ENCODE measurements around the gene APEH.

Gene APEH

GRCh38 chr3:49654955-49655556 lies 19.1 kb upstream of the APEH start:
- no peak for TF ChIP-seq CTCF (IDR thresholded peaks at IDR 0.05; ENCODE audit: low read depth, low read length)
- no peak overlapping the region for H3K4me3 ChIP-seq (ENCODE audit: low read depth, low read length)

- no peak for TF ChIP-seq CTCF (IDR thresholded peaks at IDR 0.05; ENCODE audit: low read depth, low read length)
- no peak overlapping the region for H3K4me3 ChIP-seq (ENCODE audit: low read depth, low read length)
These were observed 18.3 kb upstream of the APEH start for GRCh38 chr3:49655731-49656285.

- H3K4me3 ChIP-seq (ENCODE audit: low read depth, low read length) = no peak overlapping the region
- TF ChIP-seq CTCF (IDR thresholded peaks at IDR 0.05; ENCODE audit: low read depth, low read length) = no peak
These were observed 17.5 kb upstream of the APEH start for GRCh38 chr3:49656541-49657112.

- H3K4me3 ChIP-seq (ENCODE audit: low read depth, low read length) = no peak overlapping the region
- no peak for TF ChIP-seq CTCF (IDR thresholded peaks at IDR 0.05; ENCODE audit: low read depth, low read length)
These were observed 16.8 kb upstream of the APEH start for GRCh38 chr3:49657208-49657915.

- H3K4me3 ChIP-seq (ENCODE audit: low read depth, low read length) = no peak overlapping the region
- no peak for TF ChIP-seq CTCF (IDR thresholded peaks at IDR 0.05; ENCODE audit: low read depth, low read length)
These were observed 15.4 kb upstream of the APEH start for GRCh38 chr3:49658711-49659110.

- no peak overlapping the region for H3K4me3 ChIP-seq (ENCODE audit: low read depth, low read length)
- no peak for TF ChIP-seq CTCF (IDR thresholded peaks at IDR 0.05; ENCODE audit: low read depth, low read length)
These were observed 14.4 kb upstream of the APEH start for GRCh38 chr3:49659756-49660155.

- no peak for TF ChIP-seq CTCF (IDR thresholded peaks at IDR 0.05; ENCODE audit: low read depth, low read length)
- H3K4me3 ChIP-seq (ENCODE audit: low read depth, low read length) = no peak overlapping the region
These were observed 12.9 kb upstream of the APEH start for GRCh38 chr3:49661281-49661680.
